ENCODE results near the gene FMO5. TPM values are rescaled to one million over a fixed set of nuclear protein-coding genes. Genes with fewer than 3 reads are reported as not detected.
A peak's percentile ranks its signal among the peaks of the same experiment; 100 is the strongest.

FMO5 gene, protein sequence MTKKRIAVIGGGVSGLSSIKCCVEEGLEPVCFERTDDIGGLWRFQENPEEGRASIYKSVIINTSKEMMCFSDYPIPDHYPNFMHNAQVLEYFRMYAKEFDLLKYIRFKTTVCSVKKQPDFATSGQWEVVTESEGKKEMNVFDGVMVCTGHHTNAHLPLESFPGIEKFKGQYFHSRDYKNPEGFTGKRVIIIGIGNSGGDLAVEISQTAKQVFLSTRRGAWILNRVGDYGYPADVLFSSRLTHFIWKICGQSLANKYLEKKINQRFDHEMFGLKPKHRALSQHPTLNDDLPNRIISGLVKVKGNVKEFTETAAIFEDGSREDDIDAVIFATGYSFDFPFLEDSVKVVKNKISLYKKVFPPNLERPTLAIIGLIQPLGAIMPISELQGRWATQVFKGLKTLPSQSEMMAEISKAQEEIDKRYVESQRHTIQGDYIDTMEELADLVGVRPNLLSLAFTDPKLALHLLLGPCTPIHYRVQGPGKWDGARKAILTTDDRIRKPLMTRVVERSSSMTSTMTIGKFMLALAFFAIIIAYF
- total RNA-seq, result 1 to 10 TPM; 1.1 to 8.6 (median 2.2) TPM

DNA sequence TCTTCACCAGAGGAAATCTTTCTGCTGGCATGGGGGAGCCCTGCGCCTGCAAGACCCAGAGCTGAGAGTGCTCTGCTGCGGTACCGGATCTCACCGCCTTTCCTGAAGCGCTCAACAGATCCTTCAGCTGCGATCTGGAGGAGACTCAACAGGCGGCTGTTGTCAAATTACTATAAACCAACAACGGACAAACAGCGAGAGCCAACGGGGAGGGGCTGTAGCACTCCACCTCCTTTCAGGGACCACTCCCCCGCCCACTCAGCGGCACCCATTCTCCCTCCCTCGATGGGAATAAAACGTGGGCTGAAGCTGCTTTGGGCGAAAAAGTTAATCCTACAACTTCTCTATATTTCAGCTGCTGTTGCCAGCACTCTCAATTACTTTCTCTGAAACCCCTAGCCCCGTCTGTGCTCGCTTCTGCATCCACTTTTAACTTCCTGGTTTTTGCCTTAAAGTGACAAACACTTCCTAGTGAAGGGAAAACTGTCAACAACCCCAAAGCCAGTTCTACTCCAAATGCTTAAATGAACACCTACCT lies at the start of gene FMO5:
Gene FMO5, minus strand, starts transcription at position 147 of the 538 bp plus-strand sequence. CDS start 310 bp downstream, outside the sequence.
- Histone ChIP-seq H3K4me1 (peaks cover 0 to 14% (median 0%) of the 10 kb centered on the region in 3 donors), H3K4me3 (peak within 1 kb of the TSS; percentile 47 to 62), H3K27me3 (no peaks in the 10 kb centered on the region), H3K36me3 (no peaks in the 10 kb centered on the region), H3K27ac (peak within 1 kb of the TSS; percentile 9 to 82 (median 78)), H3K9me3 (no peaks in the 10 kb centered on the region)
- WGBS, 2 donors (ENCODE audit: low coverage in 1 of 2), result 1% methylated on average over 16 of the region's 17 CpGs; no CpG with 5 or more reads in 1 of the 2 donors
- TF ChIP-seq POLR2AphosphoS5 (IDR thresholded peaks at IDR 0.05), result no peak
- TF ChIP-seq, protein P1, sequence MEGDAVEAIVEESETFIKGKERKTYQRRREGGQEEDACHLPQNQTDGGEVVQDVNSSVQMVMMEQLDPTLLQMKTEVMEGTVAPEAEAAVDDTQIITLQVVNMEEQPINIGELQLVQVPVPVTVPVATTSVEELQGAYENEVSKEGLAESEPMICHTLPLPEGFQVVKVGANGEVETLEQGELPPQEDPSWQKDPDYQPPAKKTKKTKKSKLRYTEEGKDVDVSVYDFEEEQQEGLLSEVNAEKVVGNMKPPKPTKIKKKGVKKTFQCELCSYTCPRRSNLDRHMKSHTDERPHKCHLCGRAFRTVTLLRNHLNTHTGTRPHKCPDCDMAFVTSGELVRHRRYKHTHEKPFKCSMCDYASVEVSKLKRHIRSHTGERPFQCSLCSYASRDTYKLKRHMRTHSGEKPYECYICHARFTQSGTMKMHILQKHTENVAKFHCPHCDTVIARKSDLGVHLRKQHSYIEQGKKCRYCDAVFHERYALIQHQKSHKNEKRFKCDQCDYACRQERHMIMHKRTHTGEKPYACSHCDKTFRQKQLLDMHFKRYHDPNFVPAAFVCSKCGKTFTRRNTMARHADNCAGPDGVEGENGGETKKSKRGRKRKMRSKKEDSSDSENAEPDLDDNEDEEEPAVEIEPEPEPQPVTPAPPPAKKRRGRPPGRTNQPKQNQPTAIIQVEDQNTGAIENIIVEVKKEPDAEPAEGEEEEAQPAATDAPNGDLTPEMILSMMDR (IDR thresholded peaks at IDR 0.05), result peak; percentile 11 to 49 (median 46)
- ATAC-seq, result peak; percentile 92

DNA sequence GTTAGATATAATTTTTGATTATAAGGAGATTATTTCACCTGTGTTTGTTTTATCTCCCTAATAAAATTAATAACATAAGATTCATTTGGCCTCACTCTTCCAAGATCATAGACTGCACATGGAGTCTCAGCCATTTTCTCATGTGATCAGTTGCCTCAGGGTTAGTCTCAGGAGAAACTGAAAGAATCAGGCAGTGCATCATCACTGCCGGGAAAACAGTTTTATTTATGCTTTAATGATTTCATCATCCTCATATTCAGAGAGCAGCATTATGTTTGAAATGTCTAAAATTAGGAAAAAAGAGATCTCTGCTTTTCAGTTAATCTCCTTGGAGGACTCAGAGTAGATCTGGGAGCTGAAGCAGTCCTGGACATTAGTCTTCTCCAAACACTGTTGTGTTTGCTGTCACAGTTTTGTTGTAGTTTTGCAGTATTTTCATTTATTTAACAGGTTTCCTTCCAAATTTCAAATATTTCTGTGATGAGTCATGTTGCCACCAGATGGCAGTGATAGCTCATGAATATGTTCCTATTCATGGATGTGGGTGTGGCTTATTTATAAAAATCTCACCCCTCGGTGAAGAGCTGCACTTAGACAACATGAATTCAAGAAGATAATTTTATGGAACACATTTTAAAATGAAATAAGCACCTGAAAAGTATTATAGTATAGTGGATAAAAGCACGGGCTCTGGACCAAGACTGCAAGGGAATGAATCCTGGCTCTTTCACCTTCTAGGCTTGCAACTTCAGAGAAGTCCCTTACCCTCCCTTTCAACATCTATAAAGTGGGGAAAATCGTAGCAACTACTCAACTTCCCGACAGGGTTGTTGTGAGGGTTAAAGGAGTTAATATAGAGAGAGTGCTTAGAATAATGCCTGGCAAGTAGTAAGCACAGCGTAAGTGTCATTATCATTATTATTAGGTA lies 48.5 kb upstream of the FMO5 start:
- H3K27me3 ChIP-seq, result no peaks in the 10 kb centered on the region
- peaks cover 0 to 14% (median 0%) of the 10 kb centered on the region in 3 donors for H3K4me1 ChIP-seq
- no peak overlapping the region for H3K4me3 ChIP-seq
- WGBS, 2 donors (ENCODE audit: low coverage in 1 of 2), result 36 to 48% methylated on average over 6 of the region's 6 CpGs
- peak overlapping the region in 2 of 4 donors; percentile 30 to 32 for H3K27ac ChIP-seq
- peaks cover 0 to 76% of the 10 kb centered on the region in 2 donors for H3K36me3 ChIP-seq
- no peaks in the 10 kb centered on the region for H3K9me3 ChIP-seq
- TF ChIP-seq EP300 (IDR thresholded peaks at IDR 0.05) (no peak), POLR2A (IDR thresholded peaks at IDR 0.05) (no peak), POLR2AphosphoS5 (IDR thresholded peaks at IDR 0.05) (peak; percentile 41)
- TF ChIP-seq, protein P1 (IDR thresholded peaks at IDR 0.05), result peak; percentile 25 to 53 (median 44)
- ATAC-seq, result peak; percentile 87

DNA sequence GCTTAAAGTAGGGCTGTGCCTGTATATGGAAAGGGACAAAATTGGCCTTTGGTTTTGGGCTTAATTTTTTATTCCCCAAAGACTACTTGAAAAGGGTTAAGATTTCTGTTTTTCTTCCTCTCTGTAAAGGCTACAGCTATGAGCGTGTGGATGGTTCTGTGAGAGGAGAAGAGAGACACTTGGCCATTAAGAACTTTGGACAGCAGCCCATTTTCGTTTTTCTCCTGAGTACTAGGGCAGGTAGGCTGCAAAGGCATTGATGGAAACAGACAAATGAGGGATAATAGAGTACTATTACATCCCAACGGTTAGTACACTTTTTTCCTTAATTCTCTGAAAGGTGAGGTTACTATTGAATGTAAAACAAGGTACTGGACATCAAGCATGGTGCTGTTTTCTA lies 46.9 kb upstream of the FMO5 start:
- WGBS, 2 donors (ENCODE audit: low coverage in 1 of 2), result 39 to 47% methylated on average over 3 of the region's 3 CpGs
- Histone ChIP-seq H3K36me3 (peaks cover 0 to 79% of the 10 kb centered on the region in 2 donors), H3K4me1 (peaks cover 0 to 14% (median 0%) of the 10 kb centered on the region in 3 donors), H3K27me3 (no peaks in the 10 kb centered on the region), H3K9me3 (no peaks in the 10 kb centered on the region), H3K4me3 (no peak overlapping the region), H3K27ac (no peak overlapping the region)
- TF ChIP-seq, protein P1 (IDR thresholded peaks at IDR 0.05), result no peak
- TF ChIP-seq EP300 (IDR thresholded peaks at IDR 0.05) (no peak), POLR2A (IDR thresholded peaks at IDR 0.05) (no peak), POLR2AphosphoS5 (IDR thresholded peaks at IDR 0.05) (no peak)
- ATAC-seq, result no peak

DNA sequence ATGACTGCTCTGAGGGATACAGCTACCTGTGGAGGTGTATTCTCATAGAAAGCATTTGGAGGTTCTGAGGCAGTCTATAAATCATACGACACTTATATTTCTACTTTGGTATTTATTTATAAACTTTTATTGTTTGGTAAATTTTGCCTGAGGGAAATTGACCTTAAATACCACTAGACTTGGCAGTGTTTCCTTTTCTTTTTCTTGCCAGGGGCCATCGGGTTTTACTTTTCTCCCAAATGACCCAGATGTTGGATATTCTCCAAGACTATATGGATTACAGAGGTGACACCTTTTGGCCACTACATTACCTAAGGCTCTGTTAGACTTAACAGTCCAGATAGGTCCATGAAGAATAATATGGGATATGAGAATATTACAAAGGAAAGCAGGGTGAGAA lies 45.6 kb upstream of the FMO5 start:
- peaks cover 0 to 78% of the 10 kb centered on the region in 2 donors for H3K36me3 ChIP-seq

More for the DNA sequence above, 45.6 kb upstream of the FMO5 start:
- TF ChIP-seq POLR2AphosphoS5 (IDR thresholded peaks at IDR 0.05), result no peak
- TF ChIP-seq, protein P1 (IDR thresholded peaks at IDR 0.05), result no peak
- no peak for TF ChIP-seq EP300 (IDR thresholded peaks at IDR 0.05)
- TF ChIP-seq POLR2A (IDR thresholded peaks at IDR 0.05), result no peak
- Histone ChIP-seq H3K4me1 (peaks cover 0 to 14% (median 0%) of the 10 kb centered on the region in 3 donors), H3K27ac (no peak overlapping the region), H3K27me3 (no peaks in the 10 kb centered on the region), H3K4me3 (no peak overlapping the region), H3K9me3 (no peaks in the 10 kb centered on the region)
- WGBS, 2 donors (ENCODE audit: low coverage in 1 of 2), result 45 to 53% methylated on average over 2 of the region's 2 CpGs
- ATAC-seq, result no peak
